HFF-Myc (cell line): ENCODE data around the gene INSR.

ENCODE experiments used
- DNase-seq: peaks from one replicate; pipeline ENCODE4 v3.0.0-alpha.2; 2011; ENCODE audit warnings: low read depth; ENCODE audit errors: extremely low read depth
- H3K4me3 ChIP-seq: replicated peaks from 2 replicates; pipeline ENCODE4 v1.5.1; 2011; ENCODE audit warnings: low read depth, mild to moderate bottlenecking, control low read depth, low read length
- TF ChIP-seq, protein P1 (sequence below): IDR thresholded peaks from 2 replicates; pipeline ENCODE4 v1.5.1; 2012; ENCODE audit warnings: mild to moderate bottlenecking, low read depth, low read length, control low read depth; ENCODE audit errors: missing control alignments

INSR gene

DNA sequence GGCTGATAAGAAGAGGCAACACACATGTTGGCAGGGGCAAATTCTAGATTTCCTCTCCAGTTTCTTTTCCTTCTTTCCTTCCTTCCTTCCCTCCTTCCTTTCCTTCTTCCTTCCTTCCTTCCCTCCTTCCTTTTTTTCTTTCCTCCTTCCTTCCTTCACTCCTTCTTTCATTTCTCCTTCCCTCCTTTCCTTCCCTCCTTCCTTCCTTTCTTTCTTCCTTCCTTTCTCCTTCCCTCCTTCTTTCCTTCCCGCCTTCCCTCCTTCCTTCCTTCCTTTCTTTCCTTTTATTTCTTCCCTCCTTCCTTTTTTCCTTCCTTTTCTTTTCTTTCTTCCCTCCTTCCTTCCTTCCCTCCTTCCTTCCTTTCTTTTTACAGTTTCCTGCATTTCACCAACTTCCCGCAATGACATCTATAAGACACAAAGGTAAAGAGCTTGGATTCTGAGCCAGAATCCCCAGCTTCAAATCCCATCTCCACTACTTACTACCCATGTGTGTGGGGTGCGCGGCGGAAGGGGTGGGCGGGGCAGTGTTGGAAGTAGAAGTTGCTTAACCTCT, 35.3 kb downstream of the INSR start:
- DNase-seq: no peak
- no peak overlapping the region for H3K4me3 ChIP-seq
- TF ChIP-seq, protein P1, sequence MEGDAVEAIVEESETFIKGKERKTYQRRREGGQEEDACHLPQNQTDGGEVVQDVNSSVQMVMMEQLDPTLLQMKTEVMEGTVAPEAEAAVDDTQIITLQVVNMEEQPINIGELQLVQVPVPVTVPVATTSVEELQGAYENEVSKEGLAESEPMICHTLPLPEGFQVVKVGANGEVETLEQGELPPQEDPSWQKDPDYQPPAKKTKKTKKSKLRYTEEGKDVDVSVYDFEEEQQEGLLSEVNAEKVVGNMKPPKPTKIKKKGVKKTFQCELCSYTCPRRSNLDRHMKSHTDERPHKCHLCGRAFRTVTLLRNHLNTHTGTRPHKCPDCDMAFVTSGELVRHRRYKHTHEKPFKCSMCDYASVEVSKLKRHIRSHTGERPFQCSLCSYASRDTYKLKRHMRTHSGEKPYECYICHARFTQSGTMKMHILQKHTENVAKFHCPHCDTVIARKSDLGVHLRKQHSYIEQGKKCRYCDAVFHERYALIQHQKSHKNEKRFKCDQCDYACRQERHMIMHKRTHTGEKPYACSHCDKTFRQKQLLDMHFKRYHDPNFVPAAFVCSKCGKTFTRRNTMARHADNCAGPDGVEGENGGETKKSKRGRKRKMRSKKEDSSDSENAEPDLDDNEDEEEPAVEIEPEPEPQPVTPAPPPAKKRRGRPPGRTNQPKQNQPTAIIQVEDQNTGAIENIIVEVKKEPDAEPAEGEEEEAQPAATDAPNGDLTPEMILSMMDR: no peak

- H3K4me3 ChIP-seq: no peak overlapping the region
- TF ChIP-seq, protein P1: no peak
Measured at GRCh38 chr19:7258041-7258839, 36.0 kb downstream of the INSR start.

GRCh38 chr19:7257148-7258040, 36.8 kb downstream of the INSR start:
- TF ChIP-seq, protein P1: no peak
- DNase-seq: peak; percentile 61
- H3K4me3 ChIP-seq: no peak overlapping the region

More at GRCh38 chr19:7258041-7258839, 36.0 kb downstream of the INSR start:
- DNase-seq: no peak

DNA sequence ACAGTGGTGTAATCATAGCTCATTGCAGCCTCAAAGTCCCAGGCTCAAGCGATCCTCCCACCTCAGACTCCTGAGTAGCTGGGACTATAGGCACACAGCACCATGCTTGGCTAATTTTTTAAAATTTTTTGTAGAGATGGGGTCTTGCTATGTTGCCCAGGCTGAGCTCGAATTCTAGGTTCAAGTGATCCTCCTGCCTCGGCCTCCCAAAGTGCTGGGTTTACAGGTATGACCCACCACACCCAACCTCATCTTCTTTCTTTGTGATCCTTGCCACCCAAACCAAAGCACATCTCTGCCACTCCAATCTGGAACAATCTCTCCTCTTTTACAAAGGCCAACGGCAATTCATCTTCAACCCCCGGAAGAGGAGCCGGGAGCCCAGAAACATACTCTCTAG, 38.6 kb downstream of the INSR start:
- TF ChIP-seq, protein P1: no peak
- DNase-seq: no peak
- no peak overlapping the region for H3K4me3 ChIP-seq

DNA sequence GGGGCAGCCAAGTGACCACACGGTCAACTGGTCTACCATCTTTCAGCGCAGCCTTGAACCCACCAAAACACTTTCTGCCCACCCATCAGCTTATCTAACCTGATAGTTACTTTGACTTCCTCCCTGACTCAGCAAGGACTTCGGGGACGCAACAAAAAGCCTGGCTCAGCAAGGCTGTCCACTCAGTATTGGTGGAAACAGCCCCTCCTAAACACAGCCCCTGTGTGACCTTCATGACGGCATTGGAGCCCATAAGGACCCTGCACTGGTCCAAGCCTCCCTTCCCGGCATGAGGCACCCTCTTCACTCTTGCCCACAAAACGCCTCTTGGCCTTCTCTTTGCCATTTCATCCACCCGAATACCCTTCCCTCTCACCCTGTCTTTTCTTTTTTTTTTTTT, 39.1 kb downstream of the INSR start:
- no peak for DNase-seq
- H3K4me3 ChIP-seq: no peak overlapping the region
- TF ChIP-seq, protein P1: no peak

DNA sequence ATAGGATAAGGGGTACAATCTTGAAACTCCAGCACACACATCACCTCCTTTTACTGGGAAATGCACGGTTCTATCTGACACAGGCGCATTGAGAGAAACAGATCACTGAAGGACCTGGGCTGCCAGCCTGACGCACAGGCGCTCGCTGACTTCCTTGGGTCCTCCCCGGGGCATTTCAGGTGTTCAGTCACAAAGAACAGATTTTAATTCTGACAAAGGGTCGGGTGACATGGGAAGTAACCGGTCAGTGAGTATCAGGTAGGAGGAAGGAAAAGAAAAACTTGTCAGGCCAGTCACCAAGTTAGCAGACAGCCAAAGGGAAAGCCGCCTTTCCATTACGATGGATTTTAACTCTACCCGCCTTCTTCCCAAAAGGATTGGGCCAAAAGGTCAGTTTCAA, 39.6 kb downstream of the INSR start:
- TF ChIP-seq, protein P1: no peak
- no peak overlapping the region for H3K4me3 ChIP-seq
- no peak for DNase-seq
